ENCODE measurements around the gene SPATA6L. TPM values are rescaled to one million over a fixed set of nuclear protein-coding genes. Genes with fewer than 3 reads are reported as not detected.

Gene SPATA6L
- total and polyA plus RNA-seq, 2 of the 4 experiments (the other 2 are of a cell fraction) = 0.18 to 0.84 TPM

- H3K27me3 ChIP-seq (ENCODE audit: control insufficient read depth, insufficient read depth, low read length) = no peaks in the 10 kb centered on the region
- peak within 1 kb of the TSS; percentile 85 for H3K27ac ChIP-seq (ENCODE audit: insufficient read depth, low read length)
- ChIA-PET CTCF (interaction anchor here (0.7 to 1.2 kb wide), 3 partner anchors 11 to 1267 kb away, joined by 3 read pairs; no protein-coding TSS in a partner anchor), POLR2A (ENCODE audit: unreplicated experiment) (no interaction called here)
- H3K9me1 ChIP-seq (ENCODE audit: insufficient read depth, low read length) = peaks cover 8% of the 10 kb centered on the region
- peak within 1 kb of the TSS; percentile 56; the same call in 1 of the 3 replicates for H2BK15ac ChIP-seq (ENCODE audit: low read depth, low read length)
- H3K23ac ChIP-seq (ENCODE audit: low read depth, low read length) = peak within 1 kb of the TSS; percentile 85
- dilution Hi-C loops (cut with HindIII; ENCODE audit: low sequenced_read_pairs, unreplicated experiment) = no loop called here
- peak within 1 kb of the TSS; percentile 78 to 80 for H4K8ac ChIP-seq (ENCODE audit: low read depth in 2 of 2, low read length in 2 of 2)
- peaks cover 9 to 14% of the 10 kb centered on the region in 2 experiments; a peak in 3 of 4 replicates for H3K79me1 ChIP-seq (ENCODE audit: low read depth in 1 of 2, low read length in 2 of 2)
- no peaks in the 10 kb centered on the region for H4K20me1 ChIP-seq (ENCODE audit: insufficient read depth, low read length)
- peak within 1 kb of the TSS; percentile 82 for H4K91ac ChIP-seq (ENCODE audit: insufficient read depth, low read depth, low read length)
- peak within 1 kb of the TSS; percentile 85 for H2BK20ac ChIP-seq (ENCODE audit: low read depth, low read length)
- DNase-seq (peak; percentile 75), ATAC-seq (ENCODE audit: low read depth) (peak; percentile 88)
- H2BK5ac ChIP-seq (ENCODE audit: low read depth, low read length, poor library complexity, severe bottlenecking) = peak within 1 kb of the TSS; percentile 67
- H3K4me1 ChIP-seq (ENCODE audit: control insufficient read depth, insufficient read depth, low read length) = peaks cover 9% of the 10 kb centered on the region
- peak within 1 kb of the TSS; percentile 77 for H3K14ac ChIP-seq (replicated peaks; ENCODE audit: low read depth, low read length)
- peak within 1 kb of the TSS; percentile 96 for H3K4me2 ChIP-seq (ENCODE audit: low read depth, low read length)
- peak within 1 kb of the TSS; percentile 85 for H3K4ac ChIP-seq (ENCODE audit: low read depth, low read length)
- peak within 1 kb of the TSS; percentile 80 for H3K18ac ChIP-seq (ENCODE audit: low read depth, low read length)
- peak within 1 kb of the TSS; percentile 91 for H3K4me3 ChIP-seq (ENCODE audit: insufficient read depth, low read depth, low read length)
- H2AFZ ChIP-seq (replicated peaks; ENCODE audit: low read length, poor library complexity) = peak within 1 kb of the TSS; percentile 96
- in situ Hi-C loops (cut with MboI; ENCODE audit: low sequenced_read_pairs) = no loop called here
- H3K9ac ChIP-seq (ENCODE audit: low read depth, low read length) = peak within 1 kb of the TSS; percentile 73
- WGBS, 2 experiments (ENCODE audit: extremely low coverage in 2 of 2, insufficient read length in 1 of 2) = 6% methylated on average over 26 of the region's 70 CpGs; no CpG with 5 or more reads in 1 of the 2 experiments
- H2BK120ac ChIP-seq (ENCODE audit: low read depth, low read length) = peak within 1 kb of the TSS; percentile 76
- H2AK9ac ChIP-seq (replicated peaks; ENCODE audit: low read depth, low read length, poor library complexity) = peak within 1 kb of the TSS; percentile 98
- intact Hi-C loops (cut with micrococcal nuclease) = loop anchor here (10.0 kb wide), 1 partner anchor 348 kb away; no protein-coding TSS in a partner anchor
- no peaks in the 10 kb centered on the region for H3K36me3 ChIP-seq (ENCODE audit: control insufficient read depth, insufficient read depth, low read length)
- peak within 1 kb of the TSS; percentile 86 for H4K5ac ChIP-seq (ENCODE audit: low read depth, low read length)
- peak within 1 kb of the TSS; percentile 77 for H2AK5ac ChIP-seq (ENCODE audit: low read depth, low read length)
- no TSS peak for BruUV-seq (replicated peaks)
- no peaks in the 10 kb centered on the region for H3K9me3 ChIP-seq (ENCODE audit: control insufficient read depth, insufficient read depth, low read length)
- H3K56ac ChIP-seq (ENCODE audit: extremely low read depth, insufficient read depth, low read length) = no peak within 1 kb of the TSS
- peak; percentile 87; the same call in 1 of the 2 replicates for TF ChIP-seq MAZ (IDR thresholded peaks at IDR 0.05; ENCODE audit: borderline replicate concordance, low read depth, low read length)
- TF ChIP-seq CTCF (conservative IDR thresholded peaks at IDR 0.05; ENCODE audit: low read depth, low read length) = peak; percentile 54
- TF ChIP-seq NFE2L2 (IDR thresholded peaks at IDR 0.05; ENCODE audit: low read depth, low read length) = no peak
- peak; percentile 42 for TF ChIP-seq RAD21 (IDR thresholded peaks at IDR 0.05; ENCODE audit: low read length)
- TF ChIP-seq FOS (IDR thresholded peaks at IDR 0.05; ENCODE audit: low read depth, low read length) = no peak
- no peak for TF ChIP-seq MAFK (IDR thresholded peaks at IDR 0.05; ENCODE audit: low read depth, low read length)
- TF ChIP-seq RFX5 (IDR thresholded peaks at IDR 0.05; ENCODE audit: low read depth, low read length) = no peak
- peak; percentile 56; the same call in 1 of the 2 replicates for TF ChIP-seq POLR2A (IDR thresholded peaks at IDR 0.05; ENCODE audit: low read depth, low read length)
- TF ChIP-seq BHLHE40 (IDR thresholded peaks at IDR 0.05; ENCODE audit: low read depth, low read length) = no peak
- TF ChIP-seq USF2 (IDR thresholded peaks at IDR 0.05; ENCODE audit: low read depth, low read length) = no peak
- TF ChIP-seq MXI1 (IDR thresholded peaks at IDR 0.05; ENCODE audit: borderline replicate concordance, low read depth, low read length) = no peak
- no peak for TF ChIP-seq CHD1 (IDR thresholded peaks at IDR 0.05; ENCODE audit: low read depth, low read length)
- no peak for TF ChIP-seq ELK1 (IDR thresholded peaks at IDR 0.05; ENCODE audit: borderline replicate concordance, low read depth, low read length)
These were observed 3.9 kb downstream of the SPATA6L start, which contains the start of gene PLPP6 for GRCh38 chr9:4662108-4662988. PLPP6 (plus strand) TSS chr9:4662294; CDS start chr9:4662376, 82 bp downstream.
